Measurements from ENCODE around the gene GPC5.
"Not testable (repeated sequence)": the region's sequence is repeated elsewhere in the genome, so short reads cannot be mapped to it uniquely, and the experiment has no call there.

Gene GPC5

DNA sequence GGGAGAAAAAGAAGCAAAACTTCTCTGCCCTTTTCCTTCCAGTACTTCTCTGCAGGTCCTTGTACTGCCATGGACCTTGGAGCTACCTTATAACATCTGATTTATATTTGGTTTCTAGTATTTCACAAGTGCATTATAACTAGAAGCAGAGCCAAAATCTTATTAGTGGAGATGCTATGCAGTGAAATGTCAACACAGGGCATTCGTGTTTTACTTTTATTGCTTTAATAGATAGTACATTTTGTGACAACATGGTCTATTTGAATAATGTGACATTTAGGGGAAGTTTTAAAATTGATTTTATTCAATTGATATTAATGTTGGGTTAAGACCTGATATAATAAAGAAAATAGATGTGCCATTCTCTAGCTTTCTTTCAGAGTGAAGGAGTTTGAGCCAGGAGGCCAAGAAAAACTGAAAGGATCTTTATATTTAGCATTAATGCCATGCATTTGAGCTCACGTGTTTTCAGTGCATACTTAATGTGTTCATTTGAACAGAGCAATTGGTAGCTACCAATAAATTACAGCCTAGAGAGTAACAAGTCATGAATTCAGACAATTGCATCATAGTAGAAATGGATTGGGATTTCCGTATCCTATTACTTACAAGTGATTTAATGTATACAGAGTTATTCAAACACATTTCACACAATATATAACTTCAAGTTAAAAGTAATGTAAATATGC lies 863.8 kb downstream of the GPC5 start:
- FAIRE-seq (no peak), DNase-seq (ENCODE audit: insufficient read length, low spot score) (no peak)
- TF ChIP-seq, protein P1, sequence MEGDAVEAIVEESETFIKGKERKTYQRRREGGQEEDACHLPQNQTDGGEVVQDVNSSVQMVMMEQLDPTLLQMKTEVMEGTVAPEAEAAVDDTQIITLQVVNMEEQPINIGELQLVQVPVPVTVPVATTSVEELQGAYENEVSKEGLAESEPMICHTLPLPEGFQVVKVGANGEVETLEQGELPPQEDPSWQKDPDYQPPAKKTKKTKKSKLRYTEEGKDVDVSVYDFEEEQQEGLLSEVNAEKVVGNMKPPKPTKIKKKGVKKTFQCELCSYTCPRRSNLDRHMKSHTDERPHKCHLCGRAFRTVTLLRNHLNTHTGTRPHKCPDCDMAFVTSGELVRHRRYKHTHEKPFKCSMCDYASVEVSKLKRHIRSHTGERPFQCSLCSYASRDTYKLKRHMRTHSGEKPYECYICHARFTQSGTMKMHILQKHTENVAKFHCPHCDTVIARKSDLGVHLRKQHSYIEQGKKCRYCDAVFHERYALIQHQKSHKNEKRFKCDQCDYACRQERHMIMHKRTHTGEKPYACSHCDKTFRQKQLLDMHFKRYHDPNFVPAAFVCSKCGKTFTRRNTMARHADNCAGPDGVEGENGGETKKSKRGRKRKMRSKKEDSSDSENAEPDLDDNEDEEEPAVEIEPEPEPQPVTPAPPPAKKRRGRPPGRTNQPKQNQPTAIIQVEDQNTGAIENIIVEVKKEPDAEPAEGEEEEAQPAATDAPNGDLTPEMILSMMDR (IDR thresholded peaks at IDR 0.05; ENCODE audit: insufficient read depth, missing control alignments): no peak

DNA sequence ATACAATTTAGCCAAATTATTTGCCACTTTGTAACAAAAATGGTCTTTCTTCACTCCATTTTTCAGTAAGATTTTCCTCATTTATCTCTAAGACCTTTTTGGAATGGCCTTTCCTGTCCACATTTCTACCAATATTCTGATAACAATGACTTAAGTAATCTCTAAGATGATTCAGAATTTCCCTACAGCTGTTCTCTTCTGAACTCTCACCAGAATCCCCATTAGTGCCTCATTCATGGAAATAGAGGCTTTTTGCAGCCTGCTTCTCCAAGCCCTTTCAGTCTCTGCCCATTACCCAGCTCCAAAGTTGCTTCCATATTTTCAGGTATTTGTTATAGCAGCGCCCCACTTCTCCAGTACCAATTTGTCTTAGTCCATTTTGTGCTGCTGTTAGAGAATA lies 867.0 kb downstream of the GPC5 start:
- DNase-seq (ENCODE audit: insufficient read length, low spot score) (no peak), FAIRE-seq (no peak)
- TF ChIP-seq, protein P1 (IDR thresholded peaks at IDR 0.05; ENCODE audit: insufficient read depth, missing control alignments): no peak

DNA sequence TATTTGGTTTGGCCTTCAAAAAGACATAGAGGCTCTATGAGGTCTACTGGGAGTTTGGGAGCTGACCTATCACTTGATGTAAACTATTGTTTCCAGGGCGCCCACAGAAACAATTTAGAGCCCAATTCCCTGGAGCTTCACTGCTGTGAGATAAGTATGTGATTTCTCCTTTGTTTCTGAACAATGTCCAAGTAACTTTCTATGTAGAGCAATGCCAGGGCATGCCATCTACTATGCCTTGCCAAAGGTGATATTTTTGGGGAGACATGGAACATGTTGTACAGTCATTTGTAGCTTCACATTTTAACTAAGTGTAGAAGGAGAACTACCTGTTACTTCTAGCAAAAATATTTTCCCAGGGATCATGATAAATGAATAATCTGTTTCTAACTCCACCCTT lies 872.6 kb downstream of the GPC5 start:
- TF ChIP-seq, protein P1 (IDR thresholded peaks at IDR 0.05; ENCODE audit: insufficient read depth, missing control alignments): no peak
- FAIRE-seq: no peak

DNA sequence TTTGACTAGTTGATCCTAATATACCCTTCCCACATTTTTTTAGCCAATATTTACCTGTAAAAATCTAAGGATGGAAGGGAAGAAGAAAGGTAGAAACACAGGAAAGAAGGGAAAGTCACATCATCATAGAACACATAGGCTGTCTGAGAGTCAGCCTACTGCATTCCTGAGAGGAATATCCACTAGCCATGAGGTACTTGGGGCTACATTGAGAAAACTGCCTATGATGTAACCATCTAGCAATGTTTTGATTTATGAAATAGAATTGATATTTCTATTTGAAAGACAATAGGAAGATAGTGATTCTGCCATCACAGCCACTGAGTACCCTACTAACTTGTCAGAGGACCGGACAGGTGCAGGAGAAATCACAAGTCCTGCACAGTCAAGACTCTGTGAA lies 873.8 kb downstream of the GPC5 start:
- FAIRE-seq (no peak), DNase-seq (ENCODE audit: insufficient read length, low spot score) (no peak)
- TF ChIP-seq, protein P1 (IDR thresholded peaks at IDR 0.05; ENCODE audit: insufficient read depth, missing control alignments): no peak

More for the DNA sequence above, 872.6 kb downstream of the GPC5 start:
- DNase-seq (ENCODE audit: insufficient read length, low spot score): no peak

DNA sequence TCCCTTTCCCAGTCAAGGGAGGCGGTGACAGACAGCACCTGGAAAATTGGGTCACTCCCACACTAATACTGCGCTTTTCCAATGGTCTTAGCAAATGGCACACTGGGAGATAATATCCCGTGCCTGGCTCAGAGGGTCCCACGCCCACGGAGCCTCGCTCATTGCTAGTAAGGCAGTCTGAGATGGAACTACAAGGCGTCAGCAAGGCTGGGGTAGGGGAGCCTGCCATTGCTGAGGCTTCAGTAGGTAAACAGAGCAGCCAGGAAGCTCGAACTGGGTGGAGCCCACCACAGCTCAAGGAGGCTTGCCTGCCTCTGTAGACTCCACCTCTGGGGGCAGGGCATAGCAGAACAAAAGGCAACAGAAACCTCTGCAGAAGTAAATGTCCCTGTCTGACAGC lies 882.6 kb downstream of the GPC5 start:
- not testable (repeated sequence) for FAIRE-seq

DNA sequence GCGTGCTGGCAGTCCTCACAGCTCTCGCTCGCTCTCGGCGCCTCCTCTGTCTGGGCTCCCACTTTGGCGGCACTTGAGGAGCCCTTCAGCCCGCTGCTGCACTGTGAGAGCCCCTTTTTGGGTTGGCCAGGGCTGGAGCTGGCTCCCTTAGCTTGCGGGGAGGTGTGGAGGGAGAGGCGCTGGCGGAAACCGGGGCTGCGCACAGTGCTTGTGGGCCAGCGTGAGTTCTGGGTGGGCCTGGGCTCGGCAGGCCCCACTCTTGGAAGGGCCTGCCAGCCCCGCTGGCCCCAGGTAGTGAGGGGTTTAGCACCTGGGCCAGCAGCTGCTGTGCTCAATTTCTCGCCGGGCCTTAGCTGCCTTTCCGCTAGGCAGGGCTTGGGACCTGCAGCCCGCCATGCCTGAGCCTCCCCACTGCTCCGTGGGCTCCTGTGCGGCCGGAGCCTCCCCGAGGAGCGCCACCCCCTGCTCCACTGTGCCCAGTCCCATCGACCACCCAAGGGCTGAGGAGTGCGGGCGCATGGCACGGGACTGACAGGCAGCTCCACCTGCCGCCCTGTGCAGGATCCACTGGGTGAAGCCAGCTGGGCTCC lies 892.4 kb downstream of the GPC5 start:
- FAIRE-seq; DNase-seq (ENCODE audit: insufficient read length, low spot score): not testable (repeated sequence)

More for the DNA sequence above, 882.6 kb downstream of the GPC5 start:
- DNase-seq (ENCODE audit: insufficient read length, low spot score): not testable (repeated sequence)

DNA sequence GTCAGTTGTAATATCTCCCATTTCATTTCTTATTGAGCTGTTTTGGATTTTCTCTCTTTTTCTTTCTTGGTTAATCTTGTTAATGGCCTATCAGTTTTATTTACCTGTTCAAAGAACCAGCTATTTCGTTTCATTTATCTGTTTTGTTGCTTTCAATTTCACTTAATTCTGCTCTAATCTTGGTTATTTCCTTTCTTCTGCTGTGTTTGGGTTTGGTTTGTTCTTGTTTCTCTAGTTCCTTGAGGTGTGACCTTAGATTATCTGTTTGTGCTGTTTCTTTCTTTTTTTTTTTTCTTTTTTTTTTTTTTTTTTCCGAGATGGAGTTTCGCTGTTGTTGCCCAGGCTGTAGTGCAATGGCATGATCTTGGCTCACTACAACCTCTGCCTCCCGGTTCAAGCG lies 896.1 kb downstream of the GPC5 start:
- DNase-seq (ENCODE audit: insufficient read length, low spot score); FAIRE-seq: not testable (repeated sequence)

DNA sequence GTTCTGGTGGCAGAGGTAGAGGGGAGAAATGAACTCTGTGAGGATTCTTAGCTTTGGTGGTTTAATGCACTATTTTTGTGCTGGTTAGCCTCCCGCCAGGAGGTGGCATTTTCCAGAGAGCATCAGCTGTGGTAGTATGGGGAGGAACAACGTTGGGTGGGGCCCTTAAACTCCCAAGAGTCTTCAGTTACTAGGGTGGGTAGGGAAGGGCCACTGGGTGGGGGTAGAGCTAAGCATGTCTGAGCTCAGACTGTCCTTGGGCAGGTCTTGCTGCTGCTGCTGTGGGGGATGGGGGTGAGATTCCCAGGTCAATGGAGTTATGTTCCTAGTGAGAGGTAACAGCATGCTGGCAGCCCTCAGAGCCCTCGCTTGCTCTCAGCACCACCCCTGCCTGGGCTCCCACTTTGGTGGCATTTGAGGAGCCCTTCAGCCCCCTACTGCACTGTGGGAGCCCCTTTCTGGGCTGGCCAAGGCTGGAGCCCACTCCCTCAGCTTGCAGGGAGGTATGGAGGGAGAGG lies 897.8 kb downstream of the GPC5 start:
- not testable (repeated sequence) for FAIRE-seq; DNase-seq (ENCODE audit: insufficient read length, low spot score)

DNA sequence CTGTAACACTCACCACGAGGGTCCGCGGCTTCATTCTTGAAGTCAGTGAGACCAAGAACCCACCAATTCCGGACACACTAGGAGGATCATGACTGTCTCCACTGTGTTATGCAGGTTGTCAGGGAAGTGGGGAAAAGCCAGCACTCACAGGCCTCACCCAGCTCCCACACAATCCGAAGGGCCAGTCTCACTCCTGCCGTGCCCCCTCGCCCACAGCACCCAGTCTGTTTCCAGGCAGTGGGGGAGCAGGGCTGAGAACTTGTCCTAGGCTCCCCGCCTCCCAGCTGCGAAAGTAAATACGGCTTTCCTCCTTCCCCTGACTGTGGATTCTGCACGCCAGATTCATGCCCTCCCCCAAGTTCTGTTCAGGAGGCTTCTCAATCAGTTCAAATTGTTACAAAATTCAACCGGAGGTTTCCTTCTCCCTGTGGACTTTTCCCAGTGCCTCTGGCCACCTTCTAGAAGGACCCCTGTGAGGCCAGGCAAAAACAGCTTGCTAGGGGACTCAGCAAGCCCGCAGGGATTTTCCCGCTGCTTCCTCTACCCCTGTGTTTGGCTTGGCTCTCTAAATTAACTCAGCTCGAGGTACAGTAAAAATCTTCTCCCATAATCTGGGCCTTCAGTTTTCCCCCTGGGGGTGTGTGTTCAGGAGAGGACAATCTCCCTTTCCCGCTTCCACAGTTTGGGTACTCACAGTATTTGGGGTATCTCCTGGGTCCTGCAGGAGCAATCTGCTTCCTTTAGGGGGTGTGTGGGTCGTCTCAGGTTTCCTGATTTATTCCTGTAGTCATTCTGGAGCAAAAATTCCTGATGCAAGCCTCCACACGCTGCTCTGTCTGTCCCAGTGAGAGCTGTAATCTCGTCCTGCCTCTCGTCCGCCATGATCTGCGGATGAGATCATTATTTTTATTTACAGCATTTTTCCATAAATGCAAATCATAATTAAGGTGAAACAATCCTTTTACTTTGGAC lies 899.8 kb downstream of the GPC5 start:
- no peak for FAIRE-seq

More for the DNA sequence above, 899.8 kb downstream of the GPC5 start:
- TF ChIP-seq, protein P1 (IDR thresholded peaks at IDR 0.05; ENCODE audit: insufficient read depth, missing control alignments): no peak
- DNase-seq (ENCODE audit: insufficient read length, low spot score): no peak

All from D721Med (cell line).